ENCODE data around the gene CLASP1.

CLASP1 gene

GRCh38 chr2:121570036-121570666 lies 79.1 kb downstream of the CLASP1 start:
- Histone ChIP-seq H3K9me3 (ENCODE audit: insufficient read depth, low read length) (no peaks in the 10 kb centered on the region), H3K27ac (ENCODE audit: low read length) (no peak overlapping the region), H2AFZ (ENCODE audit: low read depth, low read length) (no peak overlapping the region), H3K4me2 (ENCODE audit: low read length) (no peak overlapping the region), H4K20me1 (ENCODE audit: insufficient read depth, low read length) (peaks cover 30% of the 10 kb centered on the region), H3K4me3 (ENCODE audit: low read length) (no peak overlapping the region), H3K79me2 (ENCODE audit: low read length) (peaks cover 29% of the 10 kb centered on the region), H3K4me1 (ENCODE audit: low read length) (no peaks in the 10 kb centered on the region), H3K36me3 (replicated peaks; ENCODE audit: low read depth, low read length) (peaks cover 3% of the 10 kb centered on the region), H3K27me3 (ENCODE audit: low read depth, low read length) (no peaks in the 10 kb centered on the region), H3K9ac (ENCODE audit: low read length) (no peak overlapping the region)
- TF ChIP-seq EZH2phosphoT487 (IDR thresholded peaks at IDR 0.05; ENCODE audit: low read depth), result no peak
- TF ChIP-seq, protein P1, sequence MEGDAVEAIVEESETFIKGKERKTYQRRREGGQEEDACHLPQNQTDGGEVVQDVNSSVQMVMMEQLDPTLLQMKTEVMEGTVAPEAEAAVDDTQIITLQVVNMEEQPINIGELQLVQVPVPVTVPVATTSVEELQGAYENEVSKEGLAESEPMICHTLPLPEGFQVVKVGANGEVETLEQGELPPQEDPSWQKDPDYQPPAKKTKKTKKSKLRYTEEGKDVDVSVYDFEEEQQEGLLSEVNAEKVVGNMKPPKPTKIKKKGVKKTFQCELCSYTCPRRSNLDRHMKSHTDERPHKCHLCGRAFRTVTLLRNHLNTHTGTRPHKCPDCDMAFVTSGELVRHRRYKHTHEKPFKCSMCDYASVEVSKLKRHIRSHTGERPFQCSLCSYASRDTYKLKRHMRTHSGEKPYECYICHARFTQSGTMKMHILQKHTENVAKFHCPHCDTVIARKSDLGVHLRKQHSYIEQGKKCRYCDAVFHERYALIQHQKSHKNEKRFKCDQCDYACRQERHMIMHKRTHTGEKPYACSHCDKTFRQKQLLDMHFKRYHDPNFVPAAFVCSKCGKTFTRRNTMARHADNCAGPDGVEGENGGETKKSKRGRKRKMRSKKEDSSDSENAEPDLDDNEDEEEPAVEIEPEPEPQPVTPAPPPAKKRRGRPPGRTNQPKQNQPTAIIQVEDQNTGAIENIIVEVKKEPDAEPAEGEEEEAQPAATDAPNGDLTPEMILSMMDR (IDR thresholded peaks at IDR 0.05; ENCODE audit: low read depth, low read length), result no peak

- peaks cover 34% of the 10 kb centered on the region for H4K20me1 ChIP-seq (ENCODE audit: insufficient read depth, low read length)
- peaks cover 41% of the 10 kb centered on the region for H3K79me2 ChIP-seq (ENCODE audit: low read length)
- no peak overlapping the region for H3K4me2 ChIP-seq (ENCODE audit: low read length)
- no peak overlapping the region for H3K9ac ChIP-seq (ENCODE audit: low read length)
- H3K27me3 ChIP-seq (ENCODE audit: low read depth, low read length), result no peaks in the 10 kb centered on the region
- H3K36me3 ChIP-seq (replicated peaks; ENCODE audit: low read depth, low read length), result peaks cover 12% of the 10 kb centered on the region
- H3K4me3 ChIP-seq (ENCODE audit: low read length), result no peak overlapping the region
- no peak overlapping the region for H2AFZ ChIP-seq (ENCODE audit: low read depth, low read length)
- peaks cover 3% of the 10 kb centered on the region for H3K4me1 ChIP-seq (ENCODE audit: low read length)
- no peaks in the 10 kb centered on the region for H3K9me3 ChIP-seq (ENCODE audit: insufficient read depth, low read length)
- H3K27ac ChIP-seq (ENCODE audit: low read length), result no peak overlapping the region
- TF ChIP-seq, protein P1 (IDR thresholded peaks at IDR 0.05; ENCODE audit: low read depth, low read length), result no peak
- no peak for TF ChIP-seq EZH2phosphoT487 (IDR thresholded peaks at IDR 0.05; ENCODE audit: low read depth)
Observed at GRCh38 chr2:121567957-121568409, 81.3 kb downstream of the CLASP1 start.

DNA sequence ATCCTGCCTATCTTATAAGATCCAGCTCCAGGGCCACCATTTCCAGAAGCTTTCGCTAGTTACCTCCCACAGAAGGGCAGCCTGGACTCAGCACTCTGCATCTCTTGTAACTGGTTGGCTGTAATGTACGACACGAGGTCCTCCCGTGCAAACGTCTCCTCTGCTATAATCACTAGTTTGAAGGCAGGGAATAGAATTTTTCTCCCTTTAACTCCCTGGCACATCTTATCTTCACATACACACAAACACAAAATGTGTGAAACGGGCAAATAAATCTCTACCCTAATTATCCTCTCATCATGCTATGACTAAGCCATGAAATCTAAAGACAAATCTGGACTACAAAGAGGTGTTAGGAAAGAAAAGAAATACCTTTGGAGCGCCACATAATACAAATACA lies 81.8 kb downstream of the CLASP1 start:
- H3K27ac ChIP-seq (ENCODE audit: low read length), result no peak overlapping the region
- H3K9ac ChIP-seq (ENCODE audit: low read length), result no peak overlapping the region
- peaks cover 12% of the 10 kb centered on the region for H3K36me3 ChIP-seq (replicated peaks; ENCODE audit: low read depth, low read length)
- no peak for TF ChIP-seq EZH2phosphoT487 (IDR thresholded peaks at IDR 0.05; ENCODE audit: low read depth)
- TF ChIP-seq, protein P1 (IDR thresholded peaks at IDR 0.05; ENCODE audit: low read depth, low read length), result no peak
- H3K4me1 ChIP-seq (ENCODE audit: low read length), result peaks cover 8% of the 10 kb centered on the region
- H2AFZ ChIP-seq (ENCODE audit: low read depth, low read length), result no peak overlapping the region
- H3K9me3 ChIP-seq (ENCODE audit: insufficient read depth, low read length), result no peaks in the 10 kb centered on the region
- H3K79me2 ChIP-seq (ENCODE audit: low read length), result peaks cover 45% of the 10 kb centered on the region
- no peak overlapping the region for H3K4me2 ChIP-seq (ENCODE audit: low read length)
- no peaks in the 10 kb centered on the region for H3K27me3 ChIP-seq (ENCODE audit: low read depth, low read length)
- H4K20me1 ChIP-seq (ENCODE audit: insufficient read depth, low read length), result peaks cover 40% of the 10 kb centered on the region
- H3K4me3 ChIP-seq (ENCODE audit: low read length), result no peak overlapping the region

- Histone ChIP-seq H3K36me3 (replicated peaks; ENCODE audit: low read depth, low read length) (peaks cover 10% of the 10 kb centered on the region), H3K27me3 (ENCODE audit: low read depth, low read length) (no peaks in the 10 kb centered on the region), H3K79me2 (ENCODE audit: low read length) (peaks cover 52% of the 10 kb centered on the region), H3K27ac (ENCODE audit: low read length) (no peak overlapping the region), H3K4me2 (ENCODE audit: low read length) (no peak overlapping the region), H2AFZ (ENCODE audit: low read depth, low read length) (no peak overlapping the region), H3K9me3 (ENCODE audit: insufficient read depth, low read length) (no peaks in the 10 kb centered on the region), H3K4me1 (ENCODE audit: low read length) (peaks cover 13% of the 10 kb centered on the region), H3K4me3 (ENCODE audit: low read length) (no peak overlapping the region), H4K20me1 (ENCODE audit: insufficient read depth, low read length) (peaks cover 48% of the 10 kb centered on the region), H3K9ac (ENCODE audit: low read length) (no peak overlapping the region)
- TF ChIP-seq EZH2phosphoT487 (IDR thresholded peaks at IDR 0.05; ENCODE audit: low read depth), result no peak
- TF ChIP-seq, protein P1 (IDR thresholded peaks at IDR 0.05; ENCODE audit: low read depth, low read length), result no peak
Observed at GRCh38 chr2:121565389-121566250, 83.6 kb downstream of the CLASP1 start.
